ENCODE results near the gene TUBD1. TPM values are rescaled to one million over a fixed set of nuclear protein-coding genes. Genes with fewer than 3 reads are reported as not detected.
"Not testable (repeated sequence)": the region's sequence is repeated elsewhere in the genome, so short reads cannot be mapped to it uniquely, and the experiment has no call there.

Gene TUBD1
- total RNA-seq, result 1 to 10 TPM; 6.9 to 7.5 TPM

- ATAC-seq, result peak; percentile 97
Measured at GRCh38 chr17:59892924-59893675, at the start of gene TUBD1, which contains the start of gene RPS6KB1. Gene TUBD1 (minus strand): TSS chr17:59892943. CDS start chr17:59891002, 1,941 bp downstream. Gene RPS6KB1 (plus strand): TSS chr17:59893121. CDS start chr17:59893185, 64 bp downstream.

GRCh38 chr17:59941131-59941530 lies 48.4 kb upstream of the TUBD1 start:
- intact Hi-C loops (cut with DNase I), result no loop called here
- Histone ChIP-seq H3K27ac (no peak overlapping the region), H3K36me3 (replicated peaks in 1 of 2; ENCODE audit: insufficient read depth in 1 of 2, low read depth in 2 of 2) (peaks cover 1 to 22% of the 10 kb centered on the region in 2 donors), H3K4me1 (no peaks in the 10 kb centered on the region), H3K9me3 (no peaks in the 10 kb centered on the region), H3K27me3 (no peaks in the 10 kb centered on the region), H3K4me3 (no peak overlapping the region)
- TF ChIP-seq CTCF (IDR thresholded peaks at IDR 0.05) (no peak), POLR2A (IDR thresholded peaks at IDR 0.05) (no peak)
- no peak for DNase-seq
- no peak for ATAC-seq
- 90 to 97% methylated on average over 1 of the region's 1 CpG for WGBS, 2 donors

More at GRCh38 chr17:59892924-59893675, at the start of gene TUBD1, which contains the start of gene RPS6KB1:
- intact Hi-C loops (cut with DNase I), result no loop called here
- Histone ChIP-seq H3K4me3 (peak within 1 kb of the TSS; percentile 93 to 97), H3K27ac (peak within 1 kb of the TSS; percentile 86 to 95 (median 88)), H3K36me3 (replicated peaks in 1 of 2; ENCODE audit: insufficient read depth in 1 of 2, low read depth in 2 of 2) (no peaks in the 10 kb centered on the region), H3K27me3 (no peaks in the 10 kb centered on the region), H3K9me3 (no peaks in the 10 kb centered on the region), H3K4me1 (peaks cover 41% of the 10 kb centered on the region)
- 0% methylated on average over 18 to 61 of the region's 61 CpGs for WGBS, 2 donors
- peak in 1 of 7 experiments; percentile 0 for TF ChIP-seq CTCF (IDR thresholded peaks at IDR 0.05)
- TF ChIP-seq POLR2A (IDR thresholded peaks at IDR 0.05), result peak; percentile 88 to 97 (median 97)
- peak; percentile 98 to 99 (median 98) for DNase-seq

- intact Hi-C loops (cut with DNase I); H3K4me1 ChIP-seq; H3K27ac ChIP-seq; DNase-seq; ATAC-seq; H3K4me3 ChIP-seq; H3K9me3 ChIP-seq; H3K27me3 ChIP-seq: not testable (repeated sequence)
- peaks cover 6 to 18% of the 10 kb centered on the region in 2 donors for H3K36me3 ChIP-seq (replicated peaks in 1 of 2; ENCODE audit: insufficient read depth in 1 of 2, low read depth in 2 of 2)
- WGBS, 2 donors, result 74 to 81% methylated on average over 3 of the region's 3 CpGs
Measured at GRCh38 chr17:59940697-59941096, 48.0 kb upstream of the TUBD1 start.

GRCh38 chr17:59933317-59933716 lies 40.6 kb upstream of the TUBD1 start:
- H3K27me3 ChIP-seq; DNase-seq; H3K9me3 ChIP-seq; H3K4me1 ChIP-seq; H3K27ac ChIP-seq; ATAC-seq; intact Hi-C loops (cut with DNase I); H3K4me3 ChIP-seq: not testable (repeated sequence)
- 85 to 94% methylated on average over 1 of the region's 1 CpG for WGBS, 2 donors
- peaks cover 6 to 34% of the 10 kb centered on the region in 2 donors for H3K36me3 ChIP-seq (replicated peaks in 1 of 2; ENCODE audit: insufficient read depth in 1 of 2, low read depth in 2 of 2)

GRCh38 chr17:59930768-59931167 lies 38.0 kb upstream of the TUBD1 start:
- DNase-seq, result peak in 1 of 4 donors; percentile 6
- H3K27ac ChIP-seq; ATAC-seq; intact Hi-C loops (cut with DNase I); H3K27me3 ChIP-seq; H3K4me3 ChIP-seq; H3K4me1 ChIP-seq; H3K9me3 ChIP-seq: not testable (repeated sequence)
- peaks cover 2 to 28% of the 10 kb centered on the region in 2 donors for H3K36me3 ChIP-seq (replicated peaks in 1 of 2; ENCODE audit: insufficient read depth in 1 of 2, low read depth in 2 of 2)
- WGBS, 2 donors, result 65 to 89% methylated on average over 3 of the region's 3 CpGs

- H3K27ac ChIP-seq; ATAC-seq; intact Hi-C loops (cut with DNase I); H3K27me3 ChIP-seq; H3K4me1 ChIP-seq; DNase-seq; H3K4me3 ChIP-seq; H3K9me3 ChIP-seq: not testable (repeated sequence)
- H3K36me3 ChIP-seq (replicated peaks in 1 of 2; ENCODE audit: insufficient read depth in 1 of 2, low read depth in 2 of 2), result peaks cover 0 to 24% of the 10 kb centered on the region in 2 donors
- WGBS, 2 donors, result 95 to 100% methylated on average over 2 of the region's 2 CpGs
Measured at GRCh38 chr17:59930121-59930520, 37.4 kb upstream of the TUBD1 start.

- not testable (repeated sequence) for ATAC-seq, DNase-seq, H3K4me3 ChIP-seq, H3K27me3 ChIP-seq, H3K4me1 ChIP-seq, H3K9me3 ChIP-seq, H3K27ac ChIP-seq
- intact Hi-C loops (cut with DNase I), result loop anchor here (10.0 kb wide), 1 partner anchor 124 kb away; no protein-coding TSS in a partner anchor
- whole genome bisulfite sequencing, 2 donors, result 96% methylated on average over 5 of the region's 5 CpGs
- H3K36me3 ChIP-seq (replicated peaks in 1 of 2; ENCODE audit: insufficient read depth in 1 of 2, low read depth in 2 of 2), result peaks cover 0 to 16% of the 10 kb centered on the region in 2 donors
Measured at GRCh38 chr17:59920637-59921036, 27.9 kb upstream of the TUBD1 start.

All from body of pancreas (tissue), 4 donors.